Measurements from ENCODE around the gene TRAPPC10.
"Not testable (repeated sequence)": the region's sequence is repeated elsewhere in the genome, so short reads cannot be mapped to it uniquely, and the experiment has no call there.

TRAPPC10 gene

DNA sequence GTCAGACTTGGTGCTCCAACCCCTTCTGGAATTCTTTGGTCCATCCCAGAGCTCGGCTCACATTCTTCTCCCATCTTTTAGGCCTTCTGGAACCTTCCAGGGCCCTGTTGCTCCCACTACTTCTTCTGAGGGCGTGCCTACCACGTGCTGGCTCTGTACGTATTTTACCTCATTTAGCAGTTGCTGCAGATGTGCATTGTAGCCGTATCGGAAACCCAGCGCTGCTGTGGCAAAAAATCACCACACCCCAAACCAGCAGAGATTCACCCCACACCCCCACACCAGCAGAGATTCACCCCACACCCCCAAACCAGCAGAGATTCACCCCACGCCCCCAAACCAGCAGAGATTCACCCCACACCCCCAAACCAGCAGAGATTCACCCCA lies 143.9 kb downstream of the TRAPPC10 start:
- H3K27me3 ChIP-seq (ENCODE audit: insufficient read depth, poor library complexity, severe bottlenecking); H3K27ac ChIP-seq (replicated peaks); DNase-seq (ENCODE audit: low read depth in 1 of 2, low spot score in 1 of 2); H3K4me3 ChIP-seq (replicated peaks; ENCODE audit: insufficient read depth, low read length): not testable (repeated sequence)
